SH-SY5Y (cell line): Measurements from ENCODE around the gene SLC25A30.

ENCODE experiments used
- GATA2 ChIP-seq: IDR thresholded peaks from 2 replicates; pipeline ENCODE4 v1.6.1; 2011; ENCODE audit warnings: mild to moderate bottlenecking, low read depth, low read length
- GATA3 ChIP-seq: IDR thresholded peaks from 2 replicates; pipeline ENCODE4 v1.6.1; 2011; ENCODE audit warnings: low read depth, mild to moderate bottlenecking, low read length, moderate library complexity

- TF ChIP-seq GATA3 (no peak), GATA2 (no peak)
Observed at GRCh38 chr13:45396533-45397095, 21.6 kb downstream of the SLC25A30 start.
